Stimulated activated CD4-positive, alpha-beta T cell treated with anti-CD3 and anti-CD28 coated beads, TNF-alpha, amount 100 ng/mL, for 48 hours (primary cell): ENCODE data around the gene SEC63.
"Not testable (repeated sequence)": the region's sequence is repeated elsewhere in the genome, so short reads cannot be mapped to it uniquely, and the experiment has no call there.

Experiments used
- DNase-seq, 3 donors: peaks; one replicate each; pipeline ENCODE4 v3.0.0-alpha.2; 2020; ENCODE audit warnings: low read depth in 3 of 3

SEC63 gene, protein sequence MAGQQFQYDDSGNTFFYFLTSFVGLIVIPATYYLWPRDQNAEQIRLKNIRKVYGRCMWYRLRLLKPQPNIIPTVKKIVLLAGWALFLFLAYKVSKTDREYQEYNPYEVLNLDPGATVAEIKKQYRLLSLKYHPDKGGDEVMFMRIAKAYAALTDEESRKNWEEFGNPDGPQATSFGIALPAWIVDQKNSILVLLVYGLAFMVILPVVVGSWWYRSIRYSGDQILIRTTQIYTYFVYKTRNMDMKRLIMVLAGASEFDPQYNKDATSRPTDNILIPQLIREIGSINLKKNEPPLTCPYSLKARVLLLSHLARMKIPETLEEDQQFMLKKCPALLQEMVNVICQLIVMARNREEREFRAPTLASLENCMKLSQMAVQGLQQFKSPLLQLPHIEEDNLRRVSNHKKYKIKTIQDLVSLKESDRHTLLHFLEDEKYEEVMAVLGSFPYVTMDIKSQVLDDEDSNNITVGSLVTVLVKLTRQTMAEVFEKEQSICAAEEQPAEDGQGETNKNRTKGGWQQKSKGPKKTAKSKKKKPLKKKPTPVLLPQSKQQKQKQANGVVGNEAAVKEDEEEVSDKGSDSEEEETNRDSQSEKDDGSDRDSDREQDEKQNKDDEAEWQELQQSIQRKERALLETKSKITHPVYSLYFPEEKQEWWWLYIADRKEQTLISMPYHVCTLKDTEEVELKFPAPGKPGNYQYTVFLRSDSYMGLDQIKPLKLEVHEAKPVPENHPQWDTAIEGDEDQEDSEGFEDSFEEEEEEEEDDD

DNA sequence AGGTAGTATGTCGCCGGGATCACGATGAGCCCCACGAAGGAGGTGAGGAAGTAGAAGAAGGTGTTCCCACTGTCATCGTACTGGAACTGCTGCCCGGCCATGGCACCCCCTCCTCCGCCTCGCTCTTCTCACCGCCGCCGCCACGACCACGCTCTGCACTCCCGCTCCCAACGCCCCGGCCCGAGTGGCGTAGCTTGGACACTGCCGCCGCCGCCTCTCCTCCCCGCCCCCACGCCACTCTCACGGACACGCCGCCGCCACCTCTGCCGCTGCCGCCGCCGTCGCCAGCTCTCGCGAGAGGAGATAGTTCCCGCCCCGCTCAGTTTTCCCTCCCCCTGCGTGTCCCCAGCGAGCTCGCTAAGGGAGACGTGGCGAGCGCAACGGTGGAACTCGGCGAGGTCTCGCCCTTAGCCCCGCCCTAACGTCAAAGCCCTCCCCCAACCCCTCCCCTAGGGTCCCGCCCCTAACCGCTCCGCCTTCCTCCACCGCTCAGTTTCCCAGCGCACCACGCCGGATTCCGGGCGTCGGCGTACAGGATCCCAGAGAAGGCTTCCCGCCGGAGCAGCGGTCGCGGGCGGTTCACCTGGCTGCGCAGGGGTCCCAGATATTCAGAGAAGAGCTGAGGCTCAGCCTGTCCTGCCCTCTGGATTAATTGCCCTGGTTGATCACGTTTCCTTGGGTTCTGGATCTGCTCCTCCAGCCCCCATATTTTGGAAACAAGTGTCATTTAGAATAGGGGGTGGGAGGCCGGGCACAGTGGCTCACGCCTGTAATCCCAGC, at the start of gene SEC63:
TSS of gene SEC63 (minus strand) at position 300 of the 780 bp plus-strand sequence. CDS start at position 101, 199 bp downstream.
- DNase-seq: peak; percentile 95 to 97 (median 97)

DNA sequence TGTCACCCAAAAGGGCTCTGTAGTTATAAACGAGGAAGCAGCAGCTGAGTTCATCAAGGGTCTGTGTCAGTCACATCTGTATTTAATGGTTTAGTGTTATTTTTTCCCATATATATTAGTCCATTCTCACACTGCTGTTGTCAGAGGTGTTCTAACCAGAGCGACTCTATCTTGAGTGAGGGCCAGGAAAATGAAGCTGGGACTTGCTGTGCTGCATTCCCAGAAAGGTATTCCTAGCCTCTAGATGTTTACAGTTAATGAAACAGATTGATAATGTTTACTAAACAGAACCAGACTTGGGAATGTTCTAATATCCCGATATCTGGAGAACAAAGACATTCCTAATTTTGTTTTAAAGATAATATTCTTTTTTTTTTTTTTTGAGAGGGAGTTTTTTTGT, 48.0 kb upstream of the SEC63 start:
- DNase-seq: no peak

DNA sequence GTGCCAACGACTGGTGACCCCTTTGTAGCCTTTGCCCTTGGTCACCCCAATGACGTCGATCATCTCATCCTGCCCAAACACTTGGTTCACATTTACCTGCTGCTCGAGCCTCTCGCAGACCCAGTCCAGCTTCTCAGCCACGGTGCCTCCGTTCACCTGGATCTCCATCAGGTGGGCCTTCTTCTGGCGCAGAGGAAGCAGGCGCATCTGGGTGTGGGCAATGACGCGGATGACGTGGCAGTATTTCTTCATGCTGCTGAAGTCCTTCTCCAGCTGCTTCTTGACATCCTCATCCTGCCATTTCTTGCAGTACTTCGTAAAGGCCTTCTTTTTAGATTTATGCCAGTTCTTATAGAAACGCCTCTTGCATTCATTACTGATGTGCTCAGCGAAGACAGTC, 46.9 kb upstream of the SEC63 start:
- no peak for DNase-seq

DNA sequence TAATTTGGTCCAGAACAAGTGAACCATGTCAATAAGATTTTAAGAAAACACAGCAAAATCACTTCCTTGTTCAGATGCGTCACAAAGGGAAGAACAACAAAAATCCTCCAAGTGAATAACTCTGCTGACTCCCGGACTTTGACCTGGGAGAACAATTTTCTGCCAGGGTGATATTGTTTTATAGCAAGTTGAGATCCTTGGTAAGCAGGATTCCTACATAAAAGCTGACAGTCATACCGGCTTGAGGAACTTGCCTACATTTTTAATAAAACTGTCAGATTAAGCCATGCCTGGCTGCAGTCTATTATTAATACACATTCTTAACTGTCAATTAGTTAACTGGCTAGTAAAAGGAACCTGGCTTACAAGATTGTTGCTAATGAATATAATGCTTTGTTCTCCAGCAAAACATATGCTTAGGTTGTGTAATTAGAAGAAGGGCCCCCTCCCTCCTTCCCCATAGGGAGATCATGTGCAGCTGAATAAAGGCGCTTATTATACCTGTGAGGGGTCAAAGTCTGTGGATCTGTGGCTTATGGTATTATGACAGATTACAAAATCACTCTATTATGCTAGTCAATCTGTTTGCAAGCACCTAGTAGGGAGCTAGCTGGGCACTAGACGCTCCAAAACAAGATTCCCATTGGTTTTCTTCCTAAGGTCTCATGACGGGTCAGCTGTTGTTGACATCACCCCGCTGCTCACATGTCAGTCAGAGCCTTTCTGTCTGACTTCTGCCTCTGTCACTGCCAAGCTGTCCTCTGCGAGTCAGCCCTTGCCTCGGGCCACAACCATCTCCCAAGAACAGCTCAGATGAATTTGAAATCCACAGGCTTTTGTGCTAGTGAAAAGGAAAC, 44.6 kb upstream of the SEC63 start:
- no peak for DNase-seq

DNA sequence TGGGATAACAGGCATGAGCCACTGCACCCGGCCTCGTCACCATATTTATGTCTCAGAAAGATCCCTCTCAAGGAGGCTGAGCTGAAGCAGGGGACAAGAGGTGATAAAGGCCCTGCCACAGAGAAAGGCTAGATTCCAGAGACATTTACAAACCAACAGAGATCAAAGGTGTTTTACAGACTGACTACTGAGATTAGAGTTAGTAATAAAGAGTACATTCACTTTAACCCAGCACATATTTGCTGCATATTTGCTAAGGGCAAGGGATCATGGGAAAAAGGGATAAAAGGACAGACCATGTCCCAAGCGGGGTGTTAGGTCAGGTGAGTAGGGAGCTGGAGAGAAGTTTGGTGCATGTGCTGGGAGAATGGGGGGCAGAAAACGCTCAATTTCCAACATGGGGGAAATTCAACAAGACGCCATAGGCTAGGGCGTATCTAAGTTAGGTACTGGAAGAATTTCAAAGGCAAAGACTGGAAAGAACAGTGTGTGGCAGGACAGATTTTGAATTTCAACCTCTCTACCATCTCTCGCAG, 43.8 kb upstream of the SEC63 start:
- DNase-seq: no peak

DNA sequence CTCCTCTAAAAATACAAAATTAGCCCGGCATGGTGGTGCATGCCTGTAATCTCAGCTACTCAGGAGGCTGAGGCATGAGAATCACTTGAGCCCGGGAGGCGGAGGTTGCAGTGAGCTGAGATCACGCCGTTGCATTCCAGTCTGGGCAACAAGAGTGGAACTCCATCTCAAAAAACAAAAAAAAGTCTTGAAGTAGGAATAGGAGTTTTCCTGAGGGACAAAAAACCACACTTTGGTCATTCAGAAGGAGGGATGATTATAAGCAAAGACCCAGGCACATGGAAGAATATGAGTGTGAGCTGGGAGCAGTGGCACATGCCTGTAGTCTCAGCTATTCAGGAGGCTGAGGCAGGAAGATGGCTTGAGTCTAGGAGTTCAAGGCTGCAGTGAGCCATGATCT, 42.3 kb upstream of the SEC63 start:
- not testable (repeated sequence) for DNase-seq

DNA sequence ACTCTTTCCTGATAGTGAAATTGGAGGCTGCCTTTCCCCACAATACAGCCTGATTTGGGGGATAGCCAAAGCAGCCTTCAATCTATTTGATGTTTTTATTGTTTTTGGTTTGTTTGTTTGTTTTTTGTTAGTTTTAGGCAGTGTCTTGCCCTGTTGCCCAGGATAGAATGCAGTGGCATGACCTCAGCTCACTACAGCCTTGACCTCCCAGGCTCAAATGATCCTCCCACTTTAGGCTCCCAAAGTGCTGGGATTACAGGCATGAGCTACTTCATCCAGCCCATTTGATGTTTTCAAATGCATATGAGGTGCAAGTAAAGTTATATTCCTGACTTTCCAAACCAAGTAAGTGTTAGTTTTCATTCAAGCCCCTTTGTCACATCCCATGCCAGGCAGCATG, 41.3 kb upstream of the SEC63 start:
- DNase-seq: no peak

DNA sequence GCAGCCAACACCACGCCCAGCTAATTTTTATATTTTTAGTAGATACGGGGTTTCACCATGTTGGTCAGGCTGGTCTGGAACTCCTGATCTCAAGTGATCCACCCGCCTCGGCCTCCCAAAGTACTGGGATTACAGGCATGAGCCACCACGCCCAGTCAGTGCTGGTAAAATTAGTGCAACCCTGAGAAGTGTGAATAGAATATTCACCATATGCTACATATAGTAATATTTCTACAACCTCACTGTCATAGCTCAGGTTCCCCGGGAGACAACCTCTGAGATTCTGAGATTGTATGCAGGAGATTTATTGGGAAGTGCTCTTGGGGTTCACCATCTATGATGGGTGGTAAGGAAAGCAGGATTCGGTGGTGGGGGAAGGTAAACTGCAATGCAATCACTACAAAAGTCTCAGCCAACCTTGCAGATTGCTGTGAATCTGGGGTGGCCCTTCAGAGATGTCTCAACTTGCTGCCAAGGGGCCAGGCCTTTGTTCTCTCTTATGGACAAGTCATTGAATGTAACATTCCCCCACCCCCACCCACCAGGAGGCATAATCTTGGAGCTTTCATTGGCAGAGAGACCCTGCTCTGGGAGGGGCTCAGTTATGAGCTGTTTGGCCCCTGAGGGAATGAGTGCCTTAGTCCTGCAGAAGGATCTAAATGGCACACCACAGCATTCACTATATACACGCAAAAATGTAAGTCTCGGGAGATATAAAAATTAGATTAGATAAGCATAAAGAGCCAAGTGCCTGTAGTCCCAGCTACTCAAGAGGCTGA, 34.0 kb upstream of the SEC63 start:
- no peak for DNase-seq

DNA sequence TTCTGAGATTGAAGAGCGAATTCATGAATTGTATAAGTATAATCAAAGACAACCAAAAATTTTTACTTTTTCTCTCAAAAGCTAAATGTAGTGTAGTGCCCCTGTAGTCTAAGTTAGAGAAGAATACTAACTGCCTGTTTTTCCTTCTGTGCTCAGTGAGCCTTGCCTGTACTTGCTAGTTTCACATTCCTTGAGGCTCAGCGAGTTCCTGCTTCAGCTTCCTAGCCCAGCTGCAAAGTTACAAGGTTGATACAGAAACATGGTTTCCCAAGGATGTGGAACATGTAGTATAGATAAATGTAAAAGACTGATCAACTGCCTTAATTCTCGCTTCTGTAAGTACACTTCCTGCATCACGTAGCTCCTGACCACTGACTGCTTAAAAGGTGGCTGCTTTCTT, 33.1 kb upstream of the SEC63 start:
- DNase-seq: no peak

DNA sequence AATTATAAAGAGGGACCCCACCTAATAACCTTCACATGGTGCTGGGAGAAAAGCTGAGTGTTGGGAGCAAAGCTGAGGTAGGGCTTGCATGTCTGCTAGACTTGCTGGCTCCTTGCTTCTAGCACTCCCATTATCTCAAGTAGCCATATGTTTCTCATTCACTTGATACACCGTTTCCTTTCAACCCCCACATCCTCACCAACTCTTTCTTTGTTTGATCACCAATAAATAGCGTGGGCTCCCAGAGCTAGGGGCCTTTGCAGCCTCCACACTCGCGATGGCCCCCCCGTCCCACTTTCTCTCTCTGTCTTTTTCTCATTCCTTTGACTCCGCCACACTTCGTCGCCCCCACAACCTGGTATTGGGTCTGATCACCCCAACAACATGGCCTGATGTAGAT, 32.6 kb upstream of the SEC63 start:
- DNase-seq: not testable (repeated sequence)

DNA sequence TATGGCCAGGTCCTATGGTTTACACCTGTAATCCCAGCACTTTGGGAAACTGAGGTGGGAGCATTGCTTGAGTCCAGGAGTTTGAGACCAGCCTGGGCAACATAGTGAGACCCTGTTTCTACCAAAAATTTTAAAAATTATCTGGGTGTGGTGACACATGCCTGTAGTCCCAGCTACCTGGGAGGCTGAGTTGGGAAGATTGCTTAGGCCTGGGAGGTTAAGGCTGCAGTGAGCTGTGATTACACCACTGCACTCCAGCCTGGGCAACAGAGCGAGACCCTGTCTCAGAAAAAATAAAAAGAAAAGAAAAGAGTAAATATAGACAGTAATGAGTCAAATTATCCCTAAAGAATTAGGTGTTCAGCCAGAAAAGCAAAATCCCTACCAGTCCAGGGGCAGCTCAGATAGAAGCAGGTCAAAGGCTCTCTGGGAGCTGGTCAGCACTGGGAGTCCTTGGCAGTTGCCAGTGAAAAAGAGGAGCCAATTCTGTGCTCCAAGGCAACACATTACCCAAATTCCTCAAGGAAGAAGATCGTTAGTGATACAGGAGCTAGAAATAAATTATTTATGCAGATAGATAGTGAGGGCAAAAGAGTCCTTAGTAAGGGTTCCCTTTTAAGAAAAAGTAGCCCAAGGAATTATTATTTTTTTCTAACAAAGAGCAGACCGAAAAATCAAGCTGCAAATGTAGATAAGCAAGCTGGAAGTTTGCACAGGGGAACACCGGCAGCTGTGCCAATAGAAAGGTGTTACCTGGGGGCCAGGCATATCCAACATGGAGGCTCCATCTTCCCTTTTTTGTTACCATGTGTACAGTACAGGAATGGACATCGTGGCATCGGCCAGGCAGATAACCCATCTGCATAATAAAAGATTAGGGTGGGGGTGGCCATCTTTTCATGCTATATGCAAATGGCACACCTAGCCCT, 31.4 kb upstream of the SEC63 start:
- DNase-seq: no peak

DNA sequence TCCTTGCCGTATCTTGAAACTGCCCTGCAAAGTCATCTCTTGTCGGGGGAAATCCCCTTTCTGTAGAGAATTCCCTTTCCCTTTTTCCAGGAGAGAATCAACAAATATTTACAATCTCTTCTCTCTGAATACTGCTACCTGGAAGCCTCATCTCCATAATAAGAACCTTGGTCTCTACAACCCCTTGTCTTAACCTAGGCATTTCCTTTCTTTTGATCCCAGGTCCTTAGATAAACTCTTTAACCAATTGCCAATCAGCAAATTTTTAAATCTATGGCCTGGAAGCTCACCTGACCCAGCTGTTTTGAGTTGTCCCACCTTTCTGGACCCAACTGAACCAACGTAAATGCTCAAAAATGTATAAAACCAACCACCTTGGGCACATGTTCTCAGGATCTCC, 30.6 kb upstream of the SEC63 start:
- no peak for DNase-seq

DNA sequence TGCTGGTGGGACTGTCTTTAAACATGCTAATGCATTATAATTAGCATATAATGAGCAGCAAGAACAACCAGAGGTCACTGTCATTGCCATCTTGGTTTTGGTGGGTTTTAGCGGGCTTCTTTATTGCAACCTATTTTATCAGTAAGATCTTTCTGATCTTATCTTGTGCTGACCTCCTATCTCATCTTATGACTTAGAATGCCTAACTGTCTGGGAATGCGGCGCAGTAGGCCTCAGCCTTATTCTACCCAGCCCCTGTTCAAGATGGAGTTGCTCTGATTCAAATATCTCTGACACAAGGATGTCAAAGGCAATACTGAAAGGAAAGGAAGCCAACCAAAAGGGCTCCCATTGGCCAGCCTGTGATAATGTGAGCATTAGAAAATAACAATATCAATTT, 29.8 kb upstream of the SEC63 start:
- no peak for DNase-seq

DNA sequence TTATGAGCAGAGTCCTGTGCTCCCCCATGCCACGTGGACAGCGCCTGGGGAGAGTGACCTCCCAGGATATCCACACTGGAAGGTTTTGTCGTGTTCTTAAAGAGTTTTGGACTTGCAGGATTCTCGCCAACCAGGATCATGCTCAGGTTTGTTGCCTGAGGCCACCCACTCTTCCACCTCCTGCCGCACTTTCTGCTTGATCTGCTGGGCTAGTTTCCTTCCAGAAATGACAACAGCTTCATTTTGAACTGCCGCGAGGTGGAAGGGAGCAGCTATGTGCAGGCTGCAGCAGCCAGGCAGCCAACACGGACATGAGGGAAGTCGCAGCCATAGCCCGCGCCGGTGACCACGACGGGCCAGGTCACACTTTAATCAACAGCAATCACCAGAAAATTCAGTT, 27.7 kb upstream of the SEC63 start:
- DNase-seq: no peak

DNA sequence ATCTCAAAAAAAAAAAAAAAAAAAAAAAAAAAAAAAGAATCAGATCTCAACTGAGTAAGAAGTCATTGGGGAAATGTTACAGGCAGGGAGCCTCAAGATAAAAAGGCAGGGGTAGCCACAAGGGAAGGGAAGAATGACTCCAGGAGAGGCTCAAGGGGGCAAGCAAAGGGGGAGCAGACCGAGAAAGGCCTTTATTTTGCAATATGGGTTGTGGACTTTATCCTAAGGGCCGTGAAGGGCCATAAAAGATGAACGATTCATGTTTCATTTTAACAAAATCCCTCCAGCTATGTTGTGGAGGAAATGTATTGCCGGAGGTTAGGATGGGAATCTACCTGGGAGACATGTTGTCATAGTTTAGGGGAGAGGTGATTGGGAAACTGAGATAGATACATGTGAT, 25.8 kb upstream of the SEC63 start:
- no peak for DNase-seq

DNA sequence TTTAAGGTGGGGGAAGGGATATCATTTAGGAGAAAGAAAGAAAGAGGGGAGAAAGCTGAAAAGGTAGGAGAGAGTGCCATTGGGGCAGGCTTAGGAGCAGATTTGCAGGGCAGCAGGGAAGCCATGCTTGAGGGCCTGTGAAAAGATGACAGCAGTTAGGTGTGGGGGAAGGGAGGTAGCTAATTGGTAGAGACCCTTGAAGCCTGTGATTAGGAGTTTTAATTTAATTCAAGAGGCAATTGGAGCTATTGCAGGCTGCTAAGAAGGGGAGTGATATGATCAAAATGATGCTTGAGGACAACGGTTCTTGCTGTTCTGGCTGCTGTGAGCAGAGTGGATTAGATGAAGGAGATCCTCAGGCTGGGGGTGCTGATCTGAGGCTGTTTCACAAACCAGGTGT, 24.5 kb upstream of the SEC63 start:
- no peak for DNase-seq

DNA sequence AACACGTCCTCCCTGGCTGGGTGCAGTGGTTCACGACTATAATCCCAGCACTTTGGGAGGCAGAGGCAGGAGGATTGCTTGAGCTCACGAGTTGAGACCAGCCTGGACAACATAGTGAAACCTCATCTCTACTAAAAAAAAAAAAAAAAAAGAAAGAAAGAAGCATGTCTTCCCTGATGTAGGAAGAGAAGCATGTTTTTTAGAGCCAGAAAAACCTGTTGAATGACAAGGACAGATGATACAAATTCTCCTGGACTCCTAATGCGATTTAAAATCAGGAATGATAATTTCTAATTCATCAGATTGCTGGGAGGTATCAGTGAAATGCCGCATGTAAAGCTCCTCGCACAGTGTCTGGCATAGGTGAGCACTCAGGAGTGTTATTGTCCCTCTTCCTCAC, 23.7 kb upstream of the SEC63 start:
- DNase-seq: no peak

DNA sequence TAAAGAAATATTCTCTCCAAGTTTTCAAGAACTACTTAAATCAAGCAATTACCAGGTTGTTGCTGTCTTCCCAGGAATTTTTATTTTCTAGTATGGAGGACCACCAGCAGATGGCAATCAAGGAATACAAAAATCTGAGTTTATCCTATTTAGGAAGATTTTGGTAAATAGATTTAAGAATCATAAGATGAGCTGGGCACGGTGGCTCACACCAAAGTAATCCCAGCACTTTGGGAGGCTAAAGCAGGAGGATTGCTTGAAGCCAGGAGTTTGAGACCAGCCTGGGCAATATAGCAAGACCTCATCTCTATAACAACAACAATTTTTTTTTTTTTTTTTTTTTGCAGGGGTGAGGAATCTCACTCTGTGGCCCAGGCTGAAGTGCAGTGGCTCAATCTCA, 19.3 kb upstream of the SEC63 start:
- DNase-seq: no peak

DNA sequence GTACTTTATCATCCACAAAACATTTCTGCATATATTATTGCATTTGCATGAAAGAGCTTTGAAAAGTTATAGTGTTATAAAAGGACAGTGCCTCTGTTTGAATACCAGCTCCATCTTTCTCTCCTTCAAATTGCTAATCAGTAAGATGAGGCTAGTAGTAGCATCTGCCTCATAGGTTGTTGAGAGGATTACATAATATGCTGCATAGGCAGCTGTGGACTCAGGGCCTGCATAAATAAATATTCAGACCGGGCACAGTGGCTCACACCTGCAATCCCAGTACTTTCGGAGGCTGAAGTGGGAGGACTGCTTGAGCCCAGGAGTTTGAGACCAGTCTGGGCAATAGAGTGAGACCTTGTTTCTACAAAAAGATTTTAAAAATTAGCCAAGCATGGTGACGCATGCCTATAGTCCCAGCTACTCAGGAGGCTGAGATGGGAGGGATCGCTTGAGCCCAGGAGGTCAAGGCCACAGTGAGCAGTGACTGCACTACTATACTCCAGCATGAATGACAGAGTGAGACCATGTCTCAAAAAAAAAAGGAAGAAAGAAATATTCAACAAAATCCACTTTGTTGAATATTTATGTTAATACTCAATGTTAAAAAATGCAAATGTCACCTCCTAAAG, 18.3 kb upstream of the SEC63 start:
- DNase-seq: no peak
